CD4-positive, alpha-beta T cell (primary cell): ENCODE results near the gene KLHL35. TPM values are rescaled to one million over a fixed set of nuclear protein-coding genes. Genes with fewer than 3 reads are reported as not detected.

Experiments
- ATAC-seq: fragments of 200-7000 bp; cut with Tn5 transposase; one replicate; pipeline ENCODE4 v1.10.0; 2022; ENCODE audit warnings: mild to moderate bottlenecking; ENCODE audit not compliant: poor library complexity
- CTCF ChIA-PET: fragments of 350-600 bp; sonication (Branson Sonifier 250); formaldehyde crosslinking; loops from one replicate; lab custom pipeline; 2021; ENCODE audit warnings: antibody characterized with exemption, inconsistent platforms; lab: Charles Lee
- POLR2A ChIA-PET: fragments of 350-600 bp; sonication (Branson Sonifier 250); formaldehyde crosslinking; loops from one replicate; lab custom pipeline; 2021; ENCODE audit warnings: antibody characterized with exemption, inconsistent platforms; lab: Charles Lee
- DNase-seq, 14 experiments: peaks; one replicate each; pipeline ENCODE4 v3.0.0-alpha.2; 2013 to 2020; ENCODE audit warnings: mixed read lengths in 2 of 14
- H3K27ac ChIP-seq, 2 donors: one replicate each; pipeline versions ENCODE4 v1.5.1 to v1.7.0; 2013; ENCODE audit warnings: low read length in 2 of 2, low read depth in 1 of 2, mild to moderate bottlenecking in 1 of 2
- H3K27me3 ChIP-seq, 2 experiments: 1 replicate in 1 of 2; 2 replicates in 1 of 2; pipeline versions ENCODE4 v1.6.1 to v1.7.0; 2013; ENCODE audit warnings: low read length in 2 of 2, control low read depth in 1 of 2, mild to moderate bottlenecking in 1 of 2, moderate library complexity in 1 of 2; ENCODE audit not compliant: insufficient read depth in 2 of 2, control insufficient read depth in 1 of 2
- H3K36me3 ChIP-seq: one replicate; pipeline ENCODE4 v1.6.1; 2013; ENCODE audit warnings: low read length, control low read depth; ENCODE audit not compliant: insufficient read depth
- H3K4me1 ChIP-seq: one replicate; pipeline ENCODE4 v1.6.1; 2013; ENCODE audit warnings: low read length, control low read depth; ENCODE audit not compliant: insufficient read depth
- H3K4me3 ChIP-seq: one replicate; pipeline ENCODE4 v1.5.1; 2013; ENCODE audit warnings: mild to moderate bottlenecking, low read length, moderate library complexity
- H3K9me3 ChIP-seq, 2 experiments: 1 replicate in 1 of 2; 2 replicates in 1 of 2; pipeline versions ENCODE4 v1.6.1 to v1.7.0; 2013; ENCODE audit warnings: low read length in 2 of 2, mild to moderate bottlenecking in 2 of 2, control low read depth in 1 of 2, moderate library complexity in 1 of 2; ENCODE audit not compliant: control insufficient read depth in 1 of 2, insufficient read depth in 1 of 2
- H3K27ac Mint-ChIP-seq: one replicate; pipeline ENCODE4 v1.8.0; 2020; ENCODE audit warnings: mixed read lengths
- H3K27me3 Mint-ChIP-seq: one replicate; pipeline ENCODE4 v1.8.0; 2021; ENCODE audit warnings: mixed read lengths
- H3K36me3 Mint-ChIP-seq: one replicate; pipeline ENCODE4 v1.8.0; 2021; ENCODE audit warnings: low read depth, mixed read lengths
- H3K4me1 Mint-ChIP-seq: one replicate; pipeline ENCODE4 v1.8.0; 2021; ENCODE audit warnings: low read depth, mixed read lengths
- H3K4me3 Mint-ChIP-seq: one replicate; pipeline ENCODE4 v1.8.0; 2020; ENCODE audit warnings: mild to moderate bottlenecking, mixed read lengths
- H3K9me3 Mint-ChIP-seq: one replicate; pipeline ENCODE4 v1.8.0; 2020; ENCODE audit warnings: mixed read lengths
- intact Hi-C, 2 experiments: fragments of 100-400 bp; cut with DNase I in 1 of 2; cut with micrococcal nuclease in 1 of 2; formaldehyde crosslinking; loops; one replicate each; pipeline versions ENCODE4 v1.15.1 to v1.9.0; 2023 to 2025; cut with DNase I, micrococcal nuclease
- total RNA-seq, 174 experiments: library from RNA in 2 of 174; stranded (reverse) in 2 of 174; gene quantifications; one replicate each; pipeline ENCODE4 v1.2.3 and lab custom pipeline; 2021 to 2026
- TF ChIP-seq, protein P1 (sequence below): fragments of 200-600 bp; IDR thresholded peaks from one replicate; pipeline ENCODE4 v1.8.0; 2022; ENCODE audit warnings: antibody characterized with exemption, mild to moderate bottlenecking

The KLHL35 gene
- total RNA-seq, 2 experiments from 2014 or later: 0.33 to 0.81 TPM

DNA sequence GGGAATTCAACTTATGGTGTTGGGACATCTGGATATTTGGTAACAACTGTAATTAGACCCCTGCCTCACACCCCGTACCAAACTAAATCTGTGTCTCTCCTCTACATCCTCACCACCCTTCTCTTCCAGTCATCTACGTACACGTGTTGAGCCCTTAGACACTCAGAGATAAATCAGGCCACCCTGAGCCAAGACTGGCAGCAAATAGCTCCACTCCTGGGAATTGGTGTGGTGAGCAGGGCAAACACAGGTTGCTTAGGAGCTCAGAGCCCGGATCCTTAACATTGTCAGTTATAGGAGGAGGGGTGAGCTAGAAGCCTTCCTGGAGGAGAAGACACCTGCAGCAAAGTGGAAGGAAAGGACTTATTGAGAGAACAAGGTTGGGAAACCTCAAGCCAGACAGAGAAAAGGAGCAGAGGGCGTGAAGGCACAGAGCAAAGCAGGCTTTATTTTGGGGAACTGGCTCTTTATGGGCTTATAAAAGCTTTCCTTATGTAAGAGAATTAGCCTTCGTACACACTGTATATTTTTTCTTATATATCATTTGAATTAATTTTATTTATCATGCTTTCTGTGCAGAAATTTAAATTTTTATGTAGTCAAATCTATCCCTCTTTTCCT, 36.9 kb upstream of the KLHL35 start:
- POLR2A ChIA-PET: interaction anchor here (0.6 kb wide), 1 partner anchor 1460 kb away, joined by 3 read pairs; no protein-coding TSS in a partner anchor

DNA sequence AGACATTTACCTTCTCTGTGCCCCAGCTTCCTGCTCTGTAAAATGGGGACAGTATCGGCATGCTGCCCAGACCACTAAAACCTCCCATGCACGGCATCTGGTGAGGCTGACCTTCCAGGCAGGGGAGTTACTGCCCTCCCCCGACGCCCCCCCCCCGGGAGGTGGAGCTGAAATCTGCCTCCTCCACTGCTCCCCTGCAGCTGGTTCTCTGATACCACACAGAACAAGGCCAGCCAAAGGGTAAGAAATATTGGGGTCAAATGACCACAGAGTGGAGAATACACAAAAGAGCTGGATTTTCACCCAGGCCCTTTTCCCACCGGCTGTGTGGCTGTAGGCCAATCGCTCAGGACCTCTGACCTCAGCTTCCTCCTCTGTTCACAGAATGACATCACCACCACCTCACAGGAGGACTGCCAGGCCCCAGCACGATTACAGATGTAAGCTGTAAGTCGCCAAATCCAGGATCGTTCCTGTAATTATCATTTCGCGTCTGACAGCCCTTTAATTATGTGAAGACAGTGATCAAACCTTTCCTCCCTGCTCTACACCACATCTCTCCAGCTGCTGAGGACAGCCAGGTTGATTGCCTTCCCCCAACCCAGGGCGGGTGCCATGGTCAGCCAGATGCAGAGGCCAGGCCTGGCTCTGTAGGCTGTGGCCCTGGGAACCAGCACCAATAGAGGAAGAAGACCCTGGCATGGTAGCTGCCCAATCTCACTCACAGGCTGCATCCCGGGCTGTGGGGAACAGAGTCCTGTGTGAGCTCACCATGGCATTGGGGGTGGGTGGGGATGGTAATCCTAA, 35.7 kb upstream of the KLHL35 start:
- Histone ChIP-seq H3K4me1 (no peaks in the 10 kb centered on the region), H3K27me3 (no peaks in the 10 kb centered on the region), H3K36me3 (peaks cover 5% of the 10 kb centered on the region), H3K27ac (no peak overlapping the region), H3K4me3 (no peak overlapping the region), H3K9me3 (no peaks in the 10 kb centered on the region)
- no peaks in the 10 kb centered on the region for H3K36me3 Mint-ChIP-seq
- ATAC-seq: no peak
- H3K27ac Mint-ChIP-seq: no peak overlapping the region
- H3K9me3 Mint-ChIP-seq: no peaks in the 10 kb centered on the region
- H3K4me1 Mint-ChIP-seq: no peaks in the 10 kb centered on the region
- ChIA-PET CTCF (no interaction called here), POLR2A (no interaction called here)
- no peak for DNase-seq
- intact Hi-C loops: no loop called here
- H3K27me3 Mint-ChIP-seq: no peaks in the 10 kb centered on the region
- TF ChIP-seq, protein P1, sequence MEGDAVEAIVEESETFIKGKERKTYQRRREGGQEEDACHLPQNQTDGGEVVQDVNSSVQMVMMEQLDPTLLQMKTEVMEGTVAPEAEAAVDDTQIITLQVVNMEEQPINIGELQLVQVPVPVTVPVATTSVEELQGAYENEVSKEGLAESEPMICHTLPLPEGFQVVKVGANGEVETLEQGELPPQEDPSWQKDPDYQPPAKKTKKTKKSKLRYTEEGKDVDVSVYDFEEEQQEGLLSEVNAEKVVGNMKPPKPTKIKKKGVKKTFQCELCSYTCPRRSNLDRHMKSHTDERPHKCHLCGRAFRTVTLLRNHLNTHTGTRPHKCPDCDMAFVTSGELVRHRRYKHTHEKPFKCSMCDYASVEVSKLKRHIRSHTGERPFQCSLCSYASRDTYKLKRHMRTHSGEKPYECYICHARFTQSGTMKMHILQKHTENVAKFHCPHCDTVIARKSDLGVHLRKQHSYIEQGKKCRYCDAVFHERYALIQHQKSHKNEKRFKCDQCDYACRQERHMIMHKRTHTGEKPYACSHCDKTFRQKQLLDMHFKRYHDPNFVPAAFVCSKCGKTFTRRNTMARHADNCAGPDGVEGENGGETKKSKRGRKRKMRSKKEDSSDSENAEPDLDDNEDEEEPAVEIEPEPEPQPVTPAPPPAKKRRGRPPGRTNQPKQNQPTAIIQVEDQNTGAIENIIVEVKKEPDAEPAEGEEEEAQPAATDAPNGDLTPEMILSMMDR: no peak
- no peak overlapping the region for H3K4me3 Mint-ChIP-seq

More for the DNA sequence above, 36.9 kb upstream of the KLHL35 start:
- ATAC-seq (no peak), DNase-seq (no peak)
- peaks cover 2% of the 10 kb centered on the region for H3K4me1 Mint-ChIP-seq
- no peak overlapping the region for H3K27ac ChIP-seq
- intact Hi-C loops: no loop called here
- no peaks in the 10 kb centered on the region for H3K9me3 Mint-ChIP-seq
- no peaks in the 10 kb centered on the region for H3K9me3 ChIP-seq
- no peak overlapping the region for H3K4me3 ChIP-seq
- no peaks in the 10 kb centered on the region for H3K27me3 ChIP-seq
- no peaks in the 10 kb centered on the region for H3K36me3 Mint-ChIP-seq
- H3K4me1 ChIP-seq: peaks cover under 1% of the 10 kb centered on the region
- H3K27me3 Mint-ChIP-seq: no peaks in the 10 kb centered on the region
- H3K4me3 Mint-ChIP-seq: no peak overlapping the region
- TF ChIP-seq, protein P1: no peak
- peaks cover 8% of the 10 kb centered on the region for H3K36me3 ChIP-seq
- CTCF ChIA-PET: no interaction called here
- H3K27ac Mint-ChIP-seq: no peak overlapping the region

DNA sequence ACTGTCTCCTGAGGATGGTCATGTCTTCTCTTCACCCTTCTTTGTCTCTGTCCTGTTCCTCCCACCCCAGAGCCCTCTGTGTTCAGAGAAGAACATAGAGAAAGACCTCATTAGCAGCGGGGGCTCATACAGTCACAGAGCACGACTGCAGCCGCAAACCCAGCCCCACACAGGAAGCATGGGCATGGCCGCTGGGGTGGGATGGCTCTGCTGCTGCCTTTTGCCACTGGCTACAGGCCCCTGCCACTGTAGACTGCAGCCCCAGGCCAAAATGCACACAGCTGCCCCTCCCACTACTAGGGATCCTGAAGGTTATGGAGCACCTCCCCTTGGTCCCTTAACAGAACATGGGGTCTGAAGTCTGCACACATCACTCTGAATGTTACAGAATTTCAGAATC, 34.9 kb upstream of the KLHL35 start:
- Mint-ChIP-seq H3K36me3 (no peaks in the 10 kb centered on the region), H3K27ac (no peak overlapping the region), H3K27me3 (no peaks in the 10 kb centered on the region), H3K4me1 (no peaks in the 10 kb centered on the region), H3K9me3 (no peaks in the 10 kb centered on the region), H3K4me3 (no peak overlapping the region)
- Histone ChIP-seq H3K27me3 (no peaks in the 10 kb centered on the region), H3K4me3 (no peak overlapping the region), H3K9me3 (no peaks in the 10 kb centered on the region), H3K4me1 (no peaks in the 10 kb centered on the region), H3K36me3 (peaks cover 5% of the 10 kb centered on the region), H3K27ac (no peak overlapping the region)
- intact Hi-C loops: no loop called here
- ATAC-seq (no peak), DNase-seq (no peak)
- ChIA-PET CTCF (no interaction called here), POLR2A (no interaction called here)
- TF ChIP-seq, protein P1: no peak
